ENCODE results near the gene MOCS3.

DNA sequence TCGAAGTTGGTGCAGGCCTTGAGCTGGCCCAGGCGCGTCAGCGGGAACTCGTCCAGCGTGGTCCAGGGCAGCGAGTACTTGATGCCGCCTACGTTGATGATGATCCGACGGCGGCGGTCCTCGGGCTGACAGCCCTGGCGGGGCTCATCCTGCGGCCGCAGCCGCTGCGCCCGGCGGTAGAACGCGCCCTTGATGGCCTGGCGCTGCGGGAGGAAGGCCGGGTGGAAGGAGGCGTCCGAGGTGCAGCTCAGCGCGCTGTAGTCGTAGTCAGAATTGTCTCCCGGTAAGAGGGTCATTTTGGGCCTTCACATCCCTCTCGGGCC lies 51.4 kb downstream of the MOCS3 start:
- TF ChIP-seq, protein P1, sequence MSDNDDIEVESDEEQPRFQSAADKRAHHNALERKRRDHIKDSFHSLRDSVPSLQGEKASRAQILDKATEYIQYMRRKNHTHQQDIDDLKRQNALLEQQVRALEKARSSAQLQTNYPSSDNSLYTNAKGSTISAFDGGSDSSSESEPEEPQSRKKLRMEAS (CRISPR knock-in tag; IDR thresholded peaks at IDR 0.05) = no peak
- no peak for TF ChIP-seq ATF1 (CRISPR knock-in tag; IDR thresholded peaks at IDR 0.05)
- TF ChIP-seq, protein P2, sequence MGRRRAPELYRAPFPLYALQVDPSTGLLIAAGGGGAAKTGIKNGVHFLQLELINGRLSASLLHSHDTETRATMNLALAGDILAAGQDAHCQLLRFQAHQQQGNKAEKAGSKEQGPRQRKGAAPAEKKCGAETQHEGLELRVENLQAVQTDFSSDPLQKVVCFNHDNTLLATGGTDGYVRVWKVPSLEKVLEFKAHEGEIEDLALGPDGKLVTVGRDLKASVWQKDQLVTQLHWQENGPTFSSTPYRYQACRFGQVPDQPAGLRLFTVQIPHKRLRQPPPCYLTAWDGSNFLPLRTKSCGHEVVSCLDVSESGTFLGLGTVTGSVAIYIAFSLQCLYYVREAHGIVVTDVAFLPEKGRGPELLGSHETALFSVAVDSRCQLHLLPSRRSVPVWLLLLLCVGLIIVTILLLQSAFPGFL (CRISPR knock-in tag; IDR thresholded peaks at IDR 0.05; ENCODE audit: borderline replicate concordance) = no peak
- TF ChIP-seq, protein P3, sequence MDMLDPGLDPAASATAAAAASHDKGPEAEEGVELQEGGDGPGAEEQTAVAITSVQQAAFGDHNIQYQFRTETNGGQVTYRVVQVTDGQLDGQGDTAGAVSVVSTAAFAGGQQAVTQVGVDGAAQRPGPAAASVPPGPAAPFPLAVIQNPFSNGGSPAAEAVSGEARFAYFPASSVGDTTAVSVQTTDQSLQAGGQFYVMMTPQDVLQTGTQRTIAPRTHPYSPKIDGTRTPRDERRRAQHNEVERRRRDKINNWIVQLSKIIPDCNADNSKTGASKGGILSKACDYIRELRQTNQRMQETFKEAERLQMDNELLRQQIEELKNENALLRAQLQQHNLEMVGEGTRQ (CRISPR knock-in tag; IDR thresholded peaks at IDR 0.05) = no peak
- TF ChIP-seq, protein P4, sequence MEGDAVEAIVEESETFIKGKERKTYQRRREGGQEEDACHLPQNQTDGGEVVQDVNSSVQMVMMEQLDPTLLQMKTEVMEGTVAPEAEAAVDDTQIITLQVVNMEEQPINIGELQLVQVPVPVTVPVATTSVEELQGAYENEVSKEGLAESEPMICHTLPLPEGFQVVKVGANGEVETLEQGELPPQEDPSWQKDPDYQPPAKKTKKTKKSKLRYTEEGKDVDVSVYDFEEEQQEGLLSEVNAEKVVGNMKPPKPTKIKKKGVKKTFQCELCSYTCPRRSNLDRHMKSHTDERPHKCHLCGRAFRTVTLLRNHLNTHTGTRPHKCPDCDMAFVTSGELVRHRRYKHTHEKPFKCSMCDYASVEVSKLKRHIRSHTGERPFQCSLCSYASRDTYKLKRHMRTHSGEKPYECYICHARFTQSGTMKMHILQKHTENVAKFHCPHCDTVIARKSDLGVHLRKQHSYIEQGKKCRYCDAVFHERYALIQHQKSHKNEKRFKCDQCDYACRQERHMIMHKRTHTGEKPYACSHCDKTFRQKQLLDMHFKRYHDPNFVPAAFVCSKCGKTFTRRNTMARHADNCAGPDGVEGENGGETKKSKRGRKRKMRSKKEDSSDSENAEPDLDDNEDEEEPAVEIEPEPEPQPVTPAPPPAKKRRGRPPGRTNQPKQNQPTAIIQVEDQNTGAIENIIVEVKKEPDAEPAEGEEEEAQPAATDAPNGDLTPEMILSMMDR (IDR thresholded peaks at IDR 0.05) = no peak
- TF ChIP-seq TCF7 (CRISPR knock-in tag; IDR thresholded peaks at IDR 0.05; ENCODE audit: low read depth) = no peak
- TF ChIP-seq, protein P5, sequence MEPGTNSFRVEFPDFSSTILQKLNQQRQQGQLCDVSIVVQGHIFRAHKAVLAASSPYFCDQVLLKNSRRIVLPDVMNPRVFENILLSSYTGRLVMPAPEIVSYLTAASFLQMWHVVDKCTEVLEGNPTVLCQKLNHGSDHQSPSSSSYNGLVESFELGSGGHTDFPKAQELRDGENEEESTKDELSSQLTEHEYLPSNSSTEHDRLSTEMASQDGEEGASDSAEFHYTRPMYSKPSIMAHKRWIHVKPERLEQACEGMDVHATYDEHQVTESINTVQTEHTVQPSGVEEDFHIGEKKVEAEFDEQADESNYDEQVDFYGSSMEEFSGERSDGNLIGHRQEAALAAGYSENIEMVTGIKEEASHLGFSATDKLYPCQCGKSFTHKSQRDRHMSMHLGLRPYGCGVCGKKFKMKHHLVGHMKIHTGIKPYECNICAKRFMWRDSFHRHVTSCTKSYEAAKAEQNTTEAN (CRISPR knock-in tag; IDR thresholded peaks at IDR 0.05) = no peak
- TF ChIP-seq, protein P6, sequence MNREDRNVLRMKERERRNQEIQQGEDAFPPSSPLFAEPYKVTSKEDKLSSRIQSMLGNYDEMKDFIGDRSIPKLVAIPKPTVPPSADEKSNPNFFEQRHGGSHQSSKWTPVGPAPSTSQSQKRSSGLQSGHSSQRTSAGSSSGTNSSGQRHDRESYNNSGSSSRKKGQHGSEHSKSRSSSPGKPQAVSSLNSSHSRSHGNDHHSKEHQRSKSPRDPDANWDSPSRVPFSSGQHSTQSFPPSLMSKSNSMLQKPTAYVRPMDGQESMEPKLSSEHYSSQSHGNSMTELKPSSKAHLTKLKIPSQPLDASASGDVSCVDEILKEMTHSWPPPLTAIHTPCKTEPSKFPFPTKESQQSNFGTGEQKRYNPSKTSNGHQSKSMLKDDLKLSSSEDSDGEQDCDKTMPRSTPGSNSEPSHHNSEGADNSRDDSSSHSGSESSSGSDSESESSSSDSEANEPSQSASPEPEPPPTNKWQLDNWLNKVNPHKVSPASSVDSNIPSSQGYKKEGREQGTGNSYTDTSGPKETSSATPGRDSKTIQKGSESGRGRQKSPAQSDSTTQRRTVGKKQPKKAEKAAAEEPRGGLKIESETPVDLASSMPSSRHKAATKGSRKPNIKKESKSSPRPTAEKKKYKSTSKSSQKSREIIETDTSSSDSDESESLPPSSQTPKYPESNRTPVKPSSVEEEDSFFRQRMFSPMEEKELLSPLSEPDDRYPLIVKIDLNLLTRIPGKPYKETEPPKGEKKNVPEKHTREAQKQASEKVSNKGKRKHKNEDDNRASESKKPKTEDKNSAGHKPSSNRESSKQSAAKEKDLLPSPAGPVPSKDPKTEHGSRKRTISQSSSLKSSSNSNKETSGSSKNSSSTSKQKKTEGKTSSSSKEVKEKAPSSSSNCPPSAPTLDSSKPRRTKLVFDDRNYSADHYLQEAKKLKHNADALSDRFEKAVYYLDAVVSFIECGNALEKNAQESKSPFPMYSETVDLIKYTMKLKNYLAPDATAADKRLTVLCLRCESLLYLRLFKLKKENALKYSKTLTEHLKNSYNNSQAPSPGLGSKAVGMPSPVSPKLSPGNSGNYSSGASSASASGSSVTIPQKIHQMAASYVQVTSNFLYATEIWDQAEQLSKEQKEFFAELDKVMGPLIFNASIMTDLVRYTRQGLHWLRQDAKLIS (CRISPR knock-in tag; IDR thresholded peaks at IDR 0.05; ENCODE audit: borderline replicate concordance) = no peak
- TF ChIP-seq NFE2L1 (CRISPR knock-in tag; IDR thresholded peaks at IDR 0.05) = no peak

Measured in WTC11 (cell line).